NT2/D1 (cell line): ENCODE measurements around the gene KCNH1.

Experiments
- DNase-seq: peaks from one replicate; pipeline ENCODE4 v3.0.0-alpha.2; 2011; ENCODE audit warnings: low read depth, low spot score
- H3K27me3 ChIP-seq: 2 replicates; pipeline ENCODE4 v1.6.0; 2011; ENCODE audit warnings: mild to moderate bottlenecking; ENCODE audit not compliant: insufficient read length, insufficient read depth
- H3K36me3 ChIP-seq: 2 replicates; pipeline ENCODE4 v1.6.1; 2011; ENCODE audit warnings: mild to moderate bottlenecking, low read length, mixed read lengths; ENCODE audit not compliant: insufficient read depth, insufficient read length
- H3K4me1 ChIP-seq: 2 replicates; pipeline ENCODE4 v1.5.1; 2011; ENCODE audit not compliant: insufficient read depth, insufficient read length
- H3K4me3 ChIP-seq: 2 replicates; pipeline ENCODE4 v1.5.1; 2011; ENCODE audit warnings: low read depth; ENCODE audit not compliant: insufficient read length
- H3K9ac ChIP-seq: 2 replicates; pipeline ENCODE4 v1.6.0; 2011; ENCODE audit warnings: low read depth; ENCODE audit not compliant: insufficient read length
- H3K9me3 ChIP-seq: 2 replicates; pipeline ENCODE4 v1.5.1; 2011; ENCODE audit warnings: mild to moderate bottlenecking, low read length; ENCODE audit not compliant: insufficient read depth
- SUZ12 ChIP-seq: IDR thresholded peaks from 2 replicates; pipeline ENCODE4 v1.6.1; 2011; ENCODE audit not compliant: insufficient read length, insufficient read depth; ENCODE audit errors: extremely low read depth
- YY1 ChIP-seq: IDR thresholded peaks from 2 replicates; pipeline ENCODE4 v1.6.1; 2011; ENCODE audit not compliant: insufficient read length, insufficient read depth
- ZNF274 ChIP-seq: IDR thresholded peaks from 2 replicates; pipeline ENCODE4 v1.6.1; 2011; ENCODE audit warnings: mild to moderate bottlenecking, low read depth, low read length

KCNH1 gene

DNA sequence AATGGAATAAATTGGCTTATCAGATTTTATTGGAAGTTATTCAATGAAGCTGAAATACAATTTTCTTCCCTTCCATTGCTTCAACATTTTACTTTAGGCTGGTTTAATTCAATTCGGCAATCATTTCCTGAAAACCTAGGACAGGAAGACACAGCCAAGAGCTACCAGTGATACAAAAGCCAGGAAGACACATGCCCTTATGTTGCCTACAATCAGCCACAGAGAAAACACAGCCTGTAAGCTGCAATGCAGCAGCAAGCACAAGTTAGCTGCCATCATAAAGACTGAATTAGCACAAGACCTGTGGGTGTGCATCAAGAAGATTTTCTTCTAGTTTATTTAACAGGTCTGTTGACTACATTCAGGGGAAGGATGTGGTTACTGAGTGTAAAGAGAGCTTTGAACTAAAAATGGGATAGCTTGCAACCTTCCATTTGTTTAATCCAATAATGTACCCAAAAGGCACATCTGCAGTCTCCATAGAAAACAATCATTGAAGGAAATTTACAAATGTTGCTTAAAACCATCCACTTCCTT is 193.8 kb downstream of the KCNH1 start:
- no peaks in the 10 kb centered on the region for H3K4me1 ChIP-seq
- no peak for TF ChIP-seq YY1
- no peak for TF ChIP-seq SUZ12
- TF ChIP-seq ZNF274 = no peak
- no peaks in the 10 kb centered on the region for H3K36me3 ChIP-seq
- no peaks in the 10 kb centered on the region for H3K9me3 ChIP-seq
- no peaks in the 10 kb centered on the region for H3K27me3 ChIP-seq
- H3K4me3 ChIP-seq = no peak overlapping the region
- H3K9ac ChIP-seq = no peak overlapping the region
- no peak for DNase-seq

DNA sequence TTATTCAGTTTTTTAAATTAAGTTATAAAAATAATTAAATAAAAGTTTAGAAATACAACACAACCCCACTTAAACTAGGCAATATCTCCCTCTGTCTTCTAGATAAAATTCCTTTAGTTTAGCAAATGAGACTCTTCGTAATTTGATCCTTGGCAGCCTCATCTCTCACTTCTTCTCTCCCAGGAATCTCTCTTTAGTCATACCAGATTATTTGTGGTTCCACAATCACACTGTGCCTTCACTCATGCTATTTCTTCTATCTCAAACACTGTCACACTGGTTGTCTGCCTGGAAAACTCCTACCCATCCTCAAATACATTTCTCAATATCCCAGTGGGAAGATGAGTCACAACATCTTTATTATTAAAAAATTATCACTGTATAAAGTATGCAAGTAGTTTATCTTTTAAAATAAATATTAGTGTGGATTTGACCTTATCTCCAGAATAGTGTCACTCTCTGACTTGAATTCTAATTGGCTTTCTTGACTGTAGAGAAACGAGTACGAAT is 195.5 kb downstream of the KCNH1 start:
- H3K9me3 ChIP-seq = no peaks in the 10 kb centered on the region
- H3K4me1 ChIP-seq = no peaks in the 10 kb centered on the region
- H3K9ac ChIP-seq = no peak overlapping the region
- no peaks in the 10 kb centered on the region for H3K27me3 ChIP-seq
- H3K36me3 ChIP-seq = no peaks in the 10 kb centered on the region
- no peak for TF ChIP-seq SUZ12
- no peak for TF ChIP-seq ZNF274
- no peak for TF ChIP-seq YY1
- DNase-seq = no peak
- H3K4me3 ChIP-seq = no peak overlapping the region

DNA sequence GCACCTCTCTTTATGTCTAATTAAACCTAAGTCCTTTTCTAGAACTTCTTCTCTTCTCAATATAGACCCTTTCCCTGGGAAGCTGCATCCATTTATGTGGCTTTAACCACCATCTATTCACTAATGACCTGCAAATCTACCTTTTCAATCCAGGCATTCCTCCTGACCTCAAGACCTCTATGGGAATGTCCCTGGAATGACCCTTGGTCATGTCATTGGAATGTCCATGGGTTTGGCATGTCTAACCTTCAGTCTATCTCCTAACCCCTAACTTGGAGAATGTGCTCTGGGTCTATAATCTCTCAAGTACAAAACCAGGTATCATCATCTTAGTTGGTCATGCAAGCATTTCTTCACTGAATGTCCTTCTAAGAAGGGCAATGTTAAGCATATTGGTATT is 196.1 kb downstream of the KCNH1 start:
- no peak overlapping the region for H3K9ac ChIP-seq
- no peaks in the 10 kb centered on the region for H3K4me1 ChIP-seq
- H3K36me3 ChIP-seq = no peaks in the 10 kb centered on the region
- no peak overlapping the region for H3K4me3 ChIP-seq
- H3K9me3 ChIP-seq = no peaks in the 10 kb centered on the region
- H3K27me3 ChIP-seq = no peaks in the 10 kb centered on the region
- DNase-seq = no peak
- no peak for TF ChIP-seq SUZ12
- no peak for TF ChIP-seq YY1
- TF ChIP-seq ZNF274 = no peak

DNA sequence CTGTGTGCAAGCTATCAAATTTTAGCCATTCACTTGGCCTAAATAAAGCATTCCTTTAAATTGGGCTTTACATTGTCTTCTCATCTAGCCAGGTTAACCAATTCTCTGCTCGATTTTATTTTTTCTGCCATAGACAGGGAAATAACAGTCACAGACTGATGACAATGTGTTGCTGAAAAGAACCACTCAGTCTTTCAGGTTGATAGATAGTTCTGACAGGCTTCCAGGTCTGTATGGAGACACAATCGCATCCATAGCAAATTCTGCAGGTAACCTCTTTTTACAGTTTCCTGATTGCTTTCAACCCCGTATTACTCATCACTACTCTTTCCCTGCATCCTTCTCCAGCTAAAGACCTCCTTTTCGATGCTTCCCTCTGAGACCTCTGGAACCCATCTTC is 198.0 kb downstream of the KCNH1 start:
- Histone ChIP-seq H3K4me1 (no peaks in the 10 kb centered on the region), H3K4me3 (no peak overlapping the region), H3K9me3 (no peaks in the 10 kb centered on the region), H3K36me3 (no peaks in the 10 kb centered on the region), H3K9ac (no peak overlapping the region), H3K27me3 (no peaks in the 10 kb centered on the region)
- no peak for DNase-seq
- no peak for TF ChIP-seq ZNF274
- no peak for TF ChIP-seq YY1
- TF ChIP-seq SUZ12 = no peak

DNA sequence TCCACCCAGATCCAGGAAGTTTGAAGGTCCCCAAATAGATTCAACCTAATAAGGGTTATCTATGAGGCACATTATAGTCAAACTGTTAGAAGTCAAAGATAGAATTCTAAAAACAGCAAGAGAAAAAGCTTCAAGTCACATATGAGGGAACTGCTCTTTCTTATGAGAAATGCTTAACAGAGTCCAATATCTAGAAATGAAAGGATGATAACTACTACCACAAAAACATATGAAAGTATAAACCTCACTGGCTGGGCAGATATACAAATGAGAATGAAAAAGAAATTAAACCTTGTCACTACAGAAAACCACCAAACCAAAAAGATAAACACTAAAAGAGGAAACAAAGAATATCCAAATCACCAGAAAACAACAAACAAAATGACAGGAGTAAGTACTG is 201.8 kb downstream of the KCNH1 start:
- no peaks in the 10 kb centered on the region for H3K27me3 ChIP-seq
- H3K4me1 ChIP-seq = no peaks in the 10 kb centered on the region
- TF ChIP-seq ZNF274 = no peak
- no peak for TF ChIP-seq YY1
- no peak for TF ChIP-seq SUZ12
- H3K4me3 ChIP-seq = no peak overlapping the region
- no peak for DNase-seq
- H3K36me3 ChIP-seq = no peaks in the 10 kb centered on the region
- no peaks in the 10 kb centered on the region for H3K9me3 ChIP-seq
- no peak overlapping the region for H3K9ac ChIP-seq

DNA sequence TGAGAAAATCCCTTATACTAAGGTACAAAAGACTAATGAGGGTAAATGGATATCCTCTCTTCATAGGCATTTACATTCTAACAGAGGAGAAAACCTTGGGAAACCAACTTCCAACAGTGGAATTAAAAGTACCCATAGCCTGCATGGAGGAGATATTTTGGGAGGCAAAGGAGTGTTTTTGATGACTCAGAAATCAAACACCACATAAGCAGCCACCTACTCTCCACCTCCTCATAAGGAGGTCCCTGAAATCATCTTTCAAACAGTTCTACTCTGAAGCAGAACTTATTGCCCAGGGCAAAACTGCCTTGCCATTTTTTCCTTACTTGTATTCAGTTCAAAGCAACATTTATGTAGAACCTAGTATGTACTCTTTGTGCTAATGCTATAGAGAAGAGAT is 211.3 kb downstream of the KCNH1 start:
- no peaks in the 10 kb centered on the region for H3K4me1 ChIP-seq
- no peaks in the 10 kb centered on the region for H3K36me3 ChIP-seq
- H3K9ac ChIP-seq = no peak overlapping the region
- no peak overlapping the region for H3K4me3 ChIP-seq
- no peak for DNase-seq
- no peaks in the 10 kb centered on the region for H3K9me3 ChIP-seq
- TF ChIP-seq SUZ12 (no peak), YY1 (no peak), ZNF274 (no peak)
- H3K27me3 ChIP-seq = no peaks in the 10 kb centered on the region

DNA sequence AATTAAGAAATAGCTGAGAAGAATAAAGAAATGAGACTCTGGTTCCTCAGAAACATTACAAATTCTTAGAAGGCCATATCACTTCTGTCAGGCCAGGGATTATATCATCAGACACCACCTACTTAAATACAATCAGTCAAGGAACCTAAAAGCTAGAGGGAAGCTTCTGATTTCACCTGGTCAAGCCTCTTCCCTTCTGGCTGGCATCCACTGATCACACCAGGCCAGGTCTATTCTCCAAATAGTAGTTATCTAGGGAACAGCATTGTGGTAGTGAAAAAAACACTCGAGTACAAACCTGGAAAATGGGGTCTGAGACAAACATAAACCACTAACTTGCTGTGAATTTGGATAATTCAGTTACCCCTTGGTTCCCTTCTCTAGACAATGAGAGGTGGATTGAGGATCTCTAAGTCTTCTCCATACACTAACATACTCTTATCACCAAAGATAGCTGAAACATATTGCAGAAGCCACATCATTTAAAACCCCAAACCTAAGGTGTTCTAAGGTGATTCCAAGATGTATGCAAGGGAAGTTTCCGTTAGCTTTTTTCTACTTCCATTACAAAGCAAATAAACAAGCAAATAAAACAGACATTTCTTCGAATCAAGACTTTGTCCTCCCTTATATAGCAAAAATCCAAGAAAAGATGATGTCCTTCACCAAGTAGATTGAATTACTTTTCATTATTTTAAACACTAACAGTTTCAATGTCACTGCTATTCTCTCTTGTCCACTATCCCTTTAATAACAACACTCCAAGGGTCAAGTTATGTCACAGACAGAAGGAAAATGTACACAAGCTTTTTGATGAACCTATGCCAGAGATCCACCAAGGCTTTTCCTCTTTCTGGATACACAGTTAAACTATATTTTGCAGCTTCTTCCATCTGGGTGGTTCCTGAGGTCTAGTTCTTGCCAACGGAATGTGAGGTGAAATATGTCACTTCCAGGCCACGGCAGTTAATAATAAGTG is 212.9 kb downstream of the KCNH1 start:
- no peaks in the 10 kb centered on the region for H3K4me1 ChIP-seq
- H3K36me3 ChIP-seq = no peaks in the 10 kb centered on the region
- no peak for DNase-seq
- no peak overlapping the region for H3K9ac ChIP-seq
- TF ChIP-seq YY1 (no peak), ZNF274 (no peak), SUZ12 (no peak)
- no peak overlapping the region for H3K4me3 ChIP-seq
- H3K9me3 ChIP-seq = no peaks in the 10 kb centered on the region
- no peaks in the 10 kb centered on the region for H3K27me3 ChIP-seq
